Suprapubic skin (tissue), 4 donors: ENCODE results near the gene VPS8. TPM values are rescaled to one million over a fixed set of nuclear protein-coding genes. Genes with fewer than 3 reads are reported as not detected.

Source experiments
- DNase-seq, 2 donors: peaks; one replicate each; pipeline ENCODE4 v3.0.0-alpha.2; 2019; ENCODE audit warnings: low spot score in 2 of 2
- H3K27ac ChIP-seq: fragments of 200-600 bp; sonication (generic); one replicate; pipeline ENCODE4 v1.5.1; 2019
- H3K27me3 ChIP-seq: fragments of 200-600 bp; sonication (generic); one replicate; pipeline ENCODE4 v1.5.1; 2019
- H3K36me3 ChIP-seq: fragments of 200-600 bp; sonication (generic); one replicate; pipeline ENCODE4 v1.5.1; 2019
- H3K4me1 ChIP-seq: fragments of 200-600 bp; sonication (generic); one replicate; pipeline ENCODE4 v1.5.1; 2019
- H3K4me3 ChIP-seq: fragments of 200-600 bp; sonication (generic); one replicate; pipeline ENCODE4 v1.5.1; 2019; ENCODE audit warnings: mild to moderate bottlenecking
- H3K9me3 ChIP-seq: fragments of 200-600 bp; sonication (generic); one replicate; pipeline ENCODE4 v1.5.1; 2019
- EP300 ChIP-seq: sonication (generic); formaldehyde crosslinking; IDR thresholded peaks from one replicate; pipeline ENCODE4 v1.6.1; 2017; ENCODE audit warnings: antibody characterized with exemption
- POLR2A ChIP-seq, 2 donors: fragments of 450-650 bp; IDR thresholded peaks; one replicate each; pipeline ENCODE4 v1.6.1; 2017; ENCODE audit warnings: antibody characterized with exemption in 2 of 2, mild to moderate bottlenecking in 2 of 2, moderate library complexity in 2 of 2
- POLR2AphosphoS5 ChIP-seq, 3 donors: sonication (generic); formaldehyde crosslinking; IDR thresholded peaks; one replicate each; pipeline ENCODE4 v1.6.1; 2017; ENCODE audit warnings: antibody characterized with exemption in 3 of 3
- WGBS: methylation state at CpG from one replicate; pipeline ENCODE4 v1.1.5; 2018; 5-methylcytosine and 5-hydroxymethylcytosine counted together
- total RNA-seq, 4 donors: library from RNA; depleted of rRNA; stranded (reverse); fragments of >200 nt; gene quantifications; one replicate each; pipeline ENCODE4 v1.1.0, GENCODE V29; 2016
- TF ChIP-seq, protein P1 (sequence below), 2 donors: fragments of 200-600 bp in 1 of 2; fragments of 450-650 bp in 1 of 2; sonication (generic) in 1 of 2; IDR thresholded peaks; one replicate each; pipeline ENCODE4 v1.5.1; 2016 to 2019; ENCODE audit warnings: antibody characterized with exemption in 2 of 2, mild to moderate bottlenecking in 1 of 2, moderate library complexity in 1 of 2

Gene VPS8
- total RNA-seq, 4 donors from 2014 or later: 36.1 to 93.8 (median 57.2) TPM

DNA sequence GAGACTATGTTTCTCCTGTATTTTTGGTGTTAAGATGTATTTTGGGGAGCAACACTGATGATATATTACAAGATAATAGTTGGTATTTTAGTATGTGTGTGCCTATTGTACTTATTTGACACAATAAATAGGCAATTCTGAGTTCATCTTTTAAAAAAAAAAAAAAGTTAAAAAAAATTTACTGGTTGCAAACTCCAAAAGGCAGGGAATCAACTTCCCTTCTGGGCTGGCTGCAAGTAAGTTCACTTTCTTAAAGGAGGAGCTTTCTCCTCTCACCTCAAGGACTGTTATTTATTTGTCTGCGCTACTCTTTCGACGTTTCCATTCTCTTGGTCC, 335 bp upstream of the VPS8 start:
- 2% methylated on average over 3 of the region's 3 CpGs for WGBS
- TF ChIP-seq, protein P1, sequence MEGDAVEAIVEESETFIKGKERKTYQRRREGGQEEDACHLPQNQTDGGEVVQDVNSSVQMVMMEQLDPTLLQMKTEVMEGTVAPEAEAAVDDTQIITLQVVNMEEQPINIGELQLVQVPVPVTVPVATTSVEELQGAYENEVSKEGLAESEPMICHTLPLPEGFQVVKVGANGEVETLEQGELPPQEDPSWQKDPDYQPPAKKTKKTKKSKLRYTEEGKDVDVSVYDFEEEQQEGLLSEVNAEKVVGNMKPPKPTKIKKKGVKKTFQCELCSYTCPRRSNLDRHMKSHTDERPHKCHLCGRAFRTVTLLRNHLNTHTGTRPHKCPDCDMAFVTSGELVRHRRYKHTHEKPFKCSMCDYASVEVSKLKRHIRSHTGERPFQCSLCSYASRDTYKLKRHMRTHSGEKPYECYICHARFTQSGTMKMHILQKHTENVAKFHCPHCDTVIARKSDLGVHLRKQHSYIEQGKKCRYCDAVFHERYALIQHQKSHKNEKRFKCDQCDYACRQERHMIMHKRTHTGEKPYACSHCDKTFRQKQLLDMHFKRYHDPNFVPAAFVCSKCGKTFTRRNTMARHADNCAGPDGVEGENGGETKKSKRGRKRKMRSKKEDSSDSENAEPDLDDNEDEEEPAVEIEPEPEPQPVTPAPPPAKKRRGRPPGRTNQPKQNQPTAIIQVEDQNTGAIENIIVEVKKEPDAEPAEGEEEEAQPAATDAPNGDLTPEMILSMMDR (IDR thresholded peaks at IDR 0.05): no peak
- TF ChIP-seq POLR2A (IDR thresholded peaks at IDR 0.05): no peak
- no peak for TF ChIP-seq POLR2AphosphoS5 (IDR thresholded peaks at IDR 0.05)
- no peak for TF ChIP-seq EP300

DNA sequence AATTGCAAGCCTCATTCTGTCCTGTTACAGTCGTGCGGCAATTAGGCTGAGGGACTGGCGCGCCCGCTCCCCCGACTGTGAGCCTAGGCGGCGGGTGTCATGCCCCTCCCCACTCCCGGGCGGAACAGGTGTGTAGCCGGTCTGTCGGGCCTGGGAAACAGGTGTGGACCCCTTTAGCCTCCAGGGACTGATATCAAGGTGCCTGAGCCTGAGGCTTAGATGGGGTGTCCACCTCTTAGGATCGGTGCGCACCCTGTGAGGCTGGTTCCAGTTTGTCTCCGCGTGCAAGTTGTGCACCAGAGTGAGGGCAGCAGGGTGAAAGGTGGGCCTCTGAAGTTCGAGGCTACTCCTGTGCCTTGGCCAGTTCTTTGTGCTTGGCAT, 686 bp downstream of the VPS8 start:
- DNase-seq: peak in 1 of 2 donors; percentile 69
- WGBS: 7% methylated on average over 11 of the region's 17 CpGs
- no peak for TF ChIP-seq POLR2AphosphoS5 (IDR thresholded peaks at IDR 0.05)
- TF ChIP-seq POLR2A (IDR thresholded peaks at IDR 0.05): no peak
- TF ChIP-seq, protein P1 (IDR thresholded peaks at IDR 0.05): no peak
- TF ChIP-seq EP300: no peak

More for the DNA sequence above, 335 bp upstream of the VPS8 start:
- Histone ChIP-seq H3K4me3 (peak overlapping the region; percentile 99), H3K36me3 (peaks cover 3% of the 10 kb centered on the region), H3K9me3 (no peaks in the 10 kb centered on the region), H3K4me1 (peaks cover 25% of the 10 kb centered on the region), H3K27me3 (no peaks in the 10 kb centered on the region), H3K27ac (no peak overlapping the region)
- no peak for DNase-seq

DNA sequence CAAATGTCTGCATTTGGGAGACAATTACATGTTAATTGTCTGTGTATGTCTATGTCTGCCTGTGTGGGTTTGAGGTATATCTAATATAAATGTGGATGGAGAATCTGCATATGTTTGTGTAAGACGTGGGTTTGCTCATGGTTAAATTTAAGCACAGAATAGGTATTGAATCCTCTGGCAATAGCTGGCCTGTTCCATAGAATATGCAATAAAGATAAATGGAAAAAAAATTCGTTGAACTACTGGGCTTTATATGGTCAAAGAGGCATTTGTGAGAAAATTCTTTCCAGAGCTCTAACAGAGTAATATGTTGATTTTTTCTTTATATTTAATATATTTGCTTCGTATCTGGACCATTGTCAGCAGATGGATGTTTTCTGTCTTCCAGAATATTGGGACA, 1.4 kb downstream of the VPS8 start:
- DNase-seq: no peak
- no peak for TF ChIP-seq POLR2A (IDR thresholded peaks at IDR 0.05)
- no peak for TF ChIP-seq POLR2AphosphoS5 (IDR thresholded peaks at IDR 0.05)
- TF ChIP-seq, protein P1 (IDR thresholded peaks at IDR 0.05): no peak
- TF ChIP-seq EP300: no peak
- Histone ChIP-seq H3K27ac (no peak overlapping the region), H3K36me3 (peaks cover 3% of the 10 kb centered on the region), H3K27me3 (no peaks in the 10 kb centered on the region), H3K9me3 (no peaks in the 10 kb centered on the region), H3K4me3 (peak overlapping the region; percentile 99), H3K4me1 (peaks cover 25% of the 10 kb centered on the region)
- WGBS: 85% methylated on average over 3 of the region's 3 CpGs

More for the DNA sequence above, 686 bp downstream of the VPS8 start:
- H3K4me3 ChIP-seq: peak overlapping the region; percentile 99
- peaks cover 25% of the 10 kb centered on the region for H3K4me1 ChIP-seq
- H3K36me3 ChIP-seq: peaks cover 3% of the 10 kb centered on the region
- no peaks in the 10 kb centered on the region for H3K27me3 ChIP-seq
- peak overlapping the region; percentile 91 for H3K27ac ChIP-seq
- H3K9me3 ChIP-seq: no peaks in the 10 kb centered on the region

DNA sequence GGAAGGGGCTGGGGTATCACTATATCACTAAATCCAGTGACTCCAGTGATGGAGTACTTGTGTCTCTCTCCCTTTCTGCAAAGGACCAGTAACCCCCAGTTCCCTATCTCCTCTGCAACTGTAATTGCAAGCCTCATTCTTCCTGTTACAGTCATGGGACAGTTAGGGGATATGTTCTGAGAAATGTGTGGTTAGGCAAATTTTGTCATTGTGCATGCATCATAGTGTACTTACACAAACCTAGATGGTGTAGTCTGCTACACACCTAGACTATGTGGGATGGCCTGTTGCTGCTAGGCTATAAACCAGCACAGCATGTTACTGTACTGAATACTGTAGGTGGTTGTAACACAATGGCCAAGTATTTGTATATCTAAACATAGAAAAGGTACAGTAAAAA, 2.2 kb downstream of the VPS8 start:
- H3K36me3 ChIP-seq: peaks cover 3% of the 10 kb centered on the region
- DNase-seq: no peak
- no peak for TF ChIP-seq EP300
- TF ChIP-seq, protein P1 (IDR thresholded peaks at IDR 0.05): no peak
- no peak for TF ChIP-seq POLR2AphosphoS5 (IDR thresholded peaks at IDR 0.05)
- H3K27ac ChIP-seq: no peak overlapping the region
- no peaks in the 10 kb centered on the region for H3K9me3 ChIP-seq
- no peak overlapping the region for H3K4me3 ChIP-seq
- peaks cover 25% of the 10 kb centered on the region for H3K4me1 ChIP-seq
- no peaks in the 10 kb centered on the region for H3K27me3 ChIP-seq

DNA sequence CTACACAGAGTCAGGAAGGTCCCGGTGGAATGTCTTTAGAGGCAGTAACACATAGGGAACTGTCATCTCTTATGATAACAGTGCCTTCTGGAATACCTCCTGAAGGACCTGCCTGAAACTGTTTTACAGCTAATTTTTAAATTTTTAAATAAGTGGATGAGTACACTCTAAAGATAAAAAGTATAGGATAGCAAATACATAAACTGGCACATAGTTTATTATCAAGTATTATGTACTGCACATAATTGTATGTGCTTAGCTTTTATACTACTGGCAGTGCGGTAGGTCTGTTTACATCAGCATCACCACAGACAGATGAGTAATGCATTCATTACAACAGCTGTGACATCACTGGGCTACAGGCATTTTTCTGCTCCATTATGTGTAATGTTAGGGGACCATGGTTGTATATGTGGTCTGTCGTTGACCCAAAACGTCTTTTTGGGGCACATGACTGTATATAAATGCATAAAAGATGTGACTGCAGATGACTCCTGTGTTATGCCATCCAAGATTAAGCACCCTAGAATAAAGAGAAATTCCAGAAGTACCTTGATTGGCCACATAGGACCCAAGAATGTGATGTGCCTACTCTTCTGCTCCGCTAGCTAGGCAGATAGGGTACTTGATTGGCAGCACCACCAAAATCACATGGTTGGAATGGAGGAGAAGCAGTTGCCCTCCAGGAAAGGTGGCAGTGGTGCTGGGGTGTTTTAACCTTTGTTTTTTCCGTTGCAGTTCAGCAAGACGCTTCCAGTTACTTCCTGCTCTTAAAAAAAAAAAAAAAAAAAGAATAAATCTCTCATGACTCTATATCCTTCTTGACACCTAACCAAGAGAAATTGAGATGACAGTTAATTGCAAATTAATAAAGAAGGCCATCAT, 3.3 kb downstream of the VPS8 start:
- H3K36me3 ChIP-seq: peaks cover 3% of the 10 kb centered on the region
- TF ChIP-seq POLR2AphosphoS5 (IDR thresholded peaks at IDR 0.05) (no peak), EP300 (no peak), POLR2A (IDR thresholded peaks at IDR 0.05) (no peak)
- TF ChIP-seq, protein P1 (IDR thresholded peaks at IDR 0.05): no peak
- H3K4me1 ChIP-seq: peaks cover 25% of the 10 kb centered on the region
- DNase-seq: no peak
- no peaks in the 10 kb centered on the region for H3K9me3 ChIP-seq
- 87% methylated on average over 7 of the region's 7 CpGs for WGBS
- no peak overlapping the region for H3K27ac ChIP-seq
- no peak overlapping the region for H3K4me3 ChIP-seq
- no peaks in the 10 kb centered on the region for H3K27me3 ChIP-seq
